ENCODE measurements around the gene MAP1LC3A.

Gene MAP1LC3A

DNA sequence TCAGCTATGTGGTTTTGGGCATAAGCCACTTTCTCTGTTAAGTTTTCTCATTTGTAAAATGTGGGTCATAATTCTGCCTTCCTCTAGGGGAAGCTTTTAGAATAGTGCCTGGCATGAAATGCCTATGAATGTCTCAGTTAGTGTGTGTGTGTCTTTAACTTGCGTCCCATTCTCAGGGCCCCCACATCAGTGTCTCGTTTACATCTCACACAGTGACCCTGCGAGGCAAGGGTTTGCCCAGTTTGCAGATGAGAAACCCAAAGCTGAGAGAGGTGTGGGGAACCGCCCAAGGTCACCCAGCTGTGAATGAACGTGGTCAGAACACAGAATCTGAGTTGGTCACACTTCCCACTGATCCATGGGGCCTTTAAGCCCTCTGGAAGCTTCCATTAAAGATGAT is 28.2 kb upstream of the MAP1LC3A start:
- DNase-seq: no peak

DNA sequence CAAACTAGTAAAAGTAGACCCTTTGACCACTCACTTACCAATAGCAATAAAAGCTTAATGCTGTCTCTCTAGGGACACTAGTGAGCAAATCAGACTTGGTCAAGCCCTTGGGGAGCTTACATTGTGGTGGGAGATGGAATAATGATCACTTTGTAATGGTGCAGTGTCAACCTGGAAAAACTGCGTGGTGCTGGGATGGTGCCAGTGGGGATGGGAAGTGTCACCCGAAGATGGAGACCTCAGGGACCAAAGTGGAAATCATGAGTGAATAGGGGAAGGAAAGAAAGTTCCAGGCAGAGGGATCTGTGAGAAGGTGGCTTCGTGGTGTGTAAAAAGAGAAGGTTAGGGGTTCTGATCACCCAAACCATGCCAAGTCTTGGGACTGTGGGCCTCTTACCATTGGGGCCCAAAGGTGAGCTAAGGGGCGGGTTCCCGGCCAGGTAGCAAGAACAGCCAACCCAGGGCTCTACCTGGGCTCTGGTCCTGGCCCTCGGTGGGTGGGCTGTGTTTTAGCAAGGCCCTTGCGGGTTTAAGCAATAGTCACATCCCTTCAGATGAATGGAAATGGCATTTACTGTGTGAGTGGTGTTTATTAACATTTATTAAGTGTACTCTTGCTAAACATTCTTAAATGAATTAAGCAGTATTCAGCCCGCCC is 26.8 kb upstream of the MAP1LC3A start:
- no peak for DNase-seq

DNA sequence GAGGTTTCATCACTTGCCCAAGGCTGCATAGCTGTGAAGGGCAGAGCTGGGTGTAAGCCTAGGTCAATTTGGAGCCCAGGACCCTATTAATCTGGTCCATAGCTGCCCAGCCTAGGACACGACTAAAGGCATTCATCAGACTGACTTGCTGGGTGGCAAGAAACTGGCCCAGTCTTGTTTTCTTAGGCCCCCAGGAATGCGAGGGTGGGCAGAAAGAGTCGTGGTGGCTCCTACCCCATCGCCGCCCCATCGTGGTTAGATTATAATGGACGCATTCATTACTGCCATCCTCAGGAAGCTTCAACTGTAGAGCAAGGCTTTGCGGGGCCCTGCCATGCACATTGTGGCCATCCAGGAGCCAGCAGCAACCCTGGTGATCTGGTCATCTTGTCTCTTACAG is 26.2 kb upstream of the MAP1LC3A start:
- no peak for DNase-seq

DNA sequence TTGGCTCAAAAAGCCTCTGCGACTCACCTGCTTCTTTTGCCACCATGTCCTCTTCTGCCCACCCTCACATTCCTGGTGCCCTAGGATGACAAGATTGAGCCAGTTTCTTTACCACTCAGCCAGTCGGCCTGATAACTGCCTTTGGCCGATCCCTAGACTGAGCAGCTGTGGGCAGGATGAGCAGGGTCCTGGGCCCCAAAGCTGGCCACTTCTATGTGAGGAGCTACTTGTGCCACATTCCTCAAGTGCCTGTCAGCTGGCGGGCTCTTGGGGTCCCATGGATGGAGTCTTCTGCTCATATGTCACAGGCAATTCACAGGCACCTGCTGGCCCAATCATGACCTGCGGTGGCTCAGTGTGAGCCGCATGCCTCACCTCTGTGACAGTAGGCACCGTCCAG is 25.8 kb upstream of the MAP1LC3A start:
- no peak for DNase-seq

DNA sequence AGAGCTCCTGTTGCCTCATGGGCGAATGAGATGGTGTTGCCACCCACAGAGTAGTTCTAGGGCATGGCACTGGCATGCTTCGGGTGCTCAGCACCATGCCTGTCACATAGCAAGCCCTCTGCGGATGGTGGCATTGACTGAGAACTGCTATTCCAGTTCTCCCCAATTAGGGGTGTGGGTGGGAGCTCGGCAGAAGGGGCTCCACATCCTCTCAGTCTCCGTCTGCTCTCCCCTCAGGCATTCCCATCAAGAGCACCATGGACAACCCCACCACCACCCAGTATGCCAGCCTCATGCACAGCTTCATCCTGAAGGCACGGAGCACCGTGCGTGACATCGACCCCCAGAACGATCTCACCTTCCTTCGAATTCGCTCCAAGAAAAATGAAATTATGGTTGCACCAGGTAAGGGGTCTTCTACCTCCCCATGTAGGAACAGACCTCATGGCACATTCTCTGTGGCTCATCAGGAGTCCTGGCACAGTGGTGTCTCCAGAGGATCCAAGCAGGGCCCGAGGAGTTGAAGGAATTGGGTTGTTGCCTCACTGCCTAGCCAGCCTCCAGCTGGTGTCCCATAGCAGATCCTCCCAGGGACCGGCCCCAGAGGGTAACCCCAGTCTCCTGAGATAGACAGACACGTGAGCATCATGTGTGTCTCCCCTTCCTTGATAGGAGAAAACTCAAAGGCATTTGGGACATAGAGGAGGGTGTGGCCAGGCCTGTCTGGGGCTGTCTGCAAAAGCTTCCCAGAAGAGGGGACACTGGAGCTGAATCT is 23.9 kb upstream of the MAP1LC3A start:
- DNase-seq: no peak

DNA sequence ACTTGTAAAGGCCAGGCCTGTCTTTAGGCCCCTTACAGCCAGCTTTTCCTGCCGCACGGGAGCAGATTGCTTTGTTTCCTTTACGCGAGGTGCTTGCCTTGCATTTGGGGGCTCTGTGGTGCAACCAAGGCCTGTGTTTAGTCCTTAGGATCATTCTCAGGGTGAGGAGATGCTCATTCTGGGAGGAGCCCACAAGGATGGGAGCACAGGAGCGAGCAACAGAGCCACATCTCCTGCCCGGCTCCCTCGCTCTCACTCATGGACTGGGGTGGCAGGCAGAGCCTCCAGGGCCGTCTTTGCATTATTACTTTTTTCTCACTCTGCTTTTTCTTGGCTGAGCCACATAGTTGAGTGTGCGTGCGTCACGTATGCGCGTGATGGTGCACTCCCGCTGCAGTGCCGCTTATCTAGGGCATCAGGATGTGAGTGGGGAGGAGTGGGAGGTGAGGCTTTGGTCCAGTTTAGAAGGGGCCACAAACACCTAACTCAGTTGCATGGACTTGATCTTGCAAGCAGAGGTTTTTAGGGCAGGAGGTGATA is 23.1 kb upstream of the MAP1LC3A start:
- no peak for DNase-seq

DNA sequence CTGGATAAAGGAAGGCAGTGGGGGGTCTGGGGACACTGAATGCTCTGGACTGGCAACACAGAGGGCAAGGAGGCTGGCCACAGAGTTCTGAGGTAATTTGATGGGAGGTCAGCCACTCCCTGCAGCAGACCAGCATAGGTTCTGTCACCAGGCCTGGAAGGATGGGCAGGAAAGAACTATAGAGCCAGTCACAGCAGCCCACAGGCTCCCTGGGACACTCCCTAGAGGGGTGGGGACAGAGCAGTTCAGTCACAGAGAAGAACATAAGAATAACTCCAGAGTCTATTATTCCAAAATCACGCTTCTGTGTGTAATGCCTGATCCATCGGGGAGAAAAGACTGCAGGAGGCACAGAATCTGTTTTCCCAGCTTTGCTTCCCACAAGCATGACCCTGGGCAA is 22.7 kb upstream of the MAP1LC3A start:
- DNase-seq: no peak

DNA sequence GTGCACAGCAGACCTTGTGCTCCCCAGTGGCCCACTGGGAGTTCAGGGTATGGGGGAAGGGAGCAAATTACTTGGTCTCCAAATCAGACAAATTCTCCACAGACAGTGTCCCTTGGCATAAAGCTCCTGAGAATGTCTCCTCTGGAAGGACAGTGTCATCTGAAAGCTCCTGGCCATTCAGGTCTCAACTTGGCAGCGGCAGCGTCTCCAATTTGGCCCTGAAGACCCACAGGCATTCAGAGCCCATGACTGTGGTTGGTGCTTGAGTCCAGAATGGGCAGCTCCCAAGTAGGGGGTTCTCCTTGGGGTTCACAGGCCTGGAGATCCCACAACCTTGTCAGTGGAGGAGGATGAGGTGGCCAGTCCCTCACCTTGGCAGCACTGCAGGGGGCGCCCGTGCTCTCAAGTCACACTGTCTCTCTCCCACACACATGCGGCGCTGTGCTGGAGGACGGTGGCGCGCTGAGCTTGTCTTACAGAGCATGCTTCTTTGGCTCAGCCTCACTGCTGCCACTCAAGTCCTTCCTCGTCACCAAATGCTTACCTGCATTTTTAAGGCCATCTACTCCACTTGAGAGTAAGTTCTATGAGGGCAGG is 21.6 kb upstream of the MAP1LC3A start:
- DNase-seq: peak; percentile 39 to 41

DNA sequence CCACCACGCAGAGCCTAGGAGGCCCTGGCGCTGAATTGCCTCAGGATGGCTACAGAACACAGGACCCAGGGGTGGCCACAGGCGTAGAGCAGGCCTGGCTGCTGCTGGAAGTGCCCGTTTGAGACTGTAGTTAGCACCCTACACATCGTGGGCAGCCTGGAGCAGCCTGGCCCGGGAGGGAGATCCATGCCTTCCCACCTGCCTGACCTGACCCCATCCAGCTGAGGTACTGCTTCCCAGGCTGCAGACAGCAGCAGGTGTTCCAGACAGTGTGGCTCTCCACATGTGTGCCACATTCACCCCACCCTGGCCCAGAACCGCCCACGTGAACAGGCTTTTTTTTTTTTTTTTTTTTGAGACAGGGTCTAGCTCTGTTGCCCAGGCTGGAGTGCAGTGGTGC is 20.9 kb upstream of the MAP1LC3A start:
- DNase-seq: no peak

DNA sequence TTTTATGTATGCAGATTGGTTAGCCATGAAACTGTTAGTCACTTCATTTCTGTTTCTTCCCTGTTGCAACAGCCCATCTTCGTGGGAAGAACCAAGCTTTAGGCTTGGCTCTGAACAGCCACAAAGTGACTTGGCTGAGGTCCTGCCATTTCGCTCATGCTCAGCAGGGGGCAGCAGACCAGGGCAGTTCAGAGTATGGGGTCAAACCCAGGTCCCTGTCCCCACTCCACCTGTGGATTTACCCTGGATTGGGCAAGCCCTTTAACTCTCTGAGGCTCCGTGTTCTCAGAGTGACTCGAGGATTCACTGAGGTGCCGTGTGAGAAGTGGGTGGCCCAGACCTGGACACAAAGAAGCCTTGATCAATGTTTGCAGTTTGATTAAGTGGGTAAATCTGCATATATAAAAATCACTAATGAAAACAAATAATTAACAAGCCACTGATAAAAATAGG is 19.8 kb upstream of the MAP1LC3A start:
- peak; percentile 56 to 58 for DNase-seq

DNA sequence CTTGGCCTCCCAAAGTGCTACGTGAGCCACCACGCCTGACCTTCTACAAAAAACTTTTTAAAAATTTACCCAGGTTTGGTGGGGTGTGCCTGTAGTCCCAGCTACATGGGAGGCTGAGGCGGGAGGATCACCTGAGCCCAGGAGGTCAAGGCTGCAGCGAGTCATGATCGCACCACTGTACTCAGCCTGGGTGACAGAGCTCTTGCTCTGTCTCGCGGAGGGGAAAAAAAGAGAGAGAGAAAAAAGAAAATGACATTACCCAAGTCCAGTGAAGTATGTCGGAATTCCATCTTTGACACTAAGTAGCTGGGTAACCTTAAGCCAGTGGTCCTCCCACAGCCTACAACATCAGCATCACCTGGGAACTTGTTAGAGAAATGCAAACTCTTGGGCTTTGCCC is 18.8 kb upstream of the MAP1LC3A start:
- DNase-seq: no peak

DNA sequence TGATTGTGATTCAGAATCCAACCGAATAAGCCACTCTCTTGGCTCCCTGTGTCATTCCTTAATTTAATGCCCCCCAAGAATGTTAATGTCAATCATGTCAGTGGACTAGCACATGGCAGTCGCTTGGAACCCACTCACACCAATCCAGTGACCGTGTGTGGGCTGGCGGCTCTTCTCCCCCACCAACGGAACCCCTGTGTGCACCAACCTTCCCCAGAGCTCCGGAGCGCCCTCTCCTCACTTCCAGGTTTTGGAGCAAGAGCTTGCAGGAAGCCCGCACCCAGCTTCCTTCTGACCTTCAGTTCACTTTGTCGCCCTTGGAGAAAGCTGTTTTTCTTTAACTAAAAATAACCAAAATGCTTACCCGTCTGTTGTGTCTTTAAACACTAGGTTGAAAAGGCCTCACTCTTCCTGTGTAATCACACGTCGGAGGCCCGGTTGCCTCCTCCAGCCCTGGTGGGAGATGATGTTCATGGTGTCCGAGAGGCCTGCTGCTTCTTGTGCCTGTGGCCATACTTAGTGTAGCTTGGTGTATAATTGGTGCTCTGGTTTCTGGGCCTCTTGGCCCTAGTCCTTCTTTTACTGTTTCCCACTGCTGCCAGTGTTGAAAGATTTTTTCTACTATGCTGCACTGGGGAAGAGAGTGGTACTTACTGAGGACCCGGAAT is 17.8 kb upstream of the MAP1LC3A start:
- DNase-seq: no peak

DNA sequence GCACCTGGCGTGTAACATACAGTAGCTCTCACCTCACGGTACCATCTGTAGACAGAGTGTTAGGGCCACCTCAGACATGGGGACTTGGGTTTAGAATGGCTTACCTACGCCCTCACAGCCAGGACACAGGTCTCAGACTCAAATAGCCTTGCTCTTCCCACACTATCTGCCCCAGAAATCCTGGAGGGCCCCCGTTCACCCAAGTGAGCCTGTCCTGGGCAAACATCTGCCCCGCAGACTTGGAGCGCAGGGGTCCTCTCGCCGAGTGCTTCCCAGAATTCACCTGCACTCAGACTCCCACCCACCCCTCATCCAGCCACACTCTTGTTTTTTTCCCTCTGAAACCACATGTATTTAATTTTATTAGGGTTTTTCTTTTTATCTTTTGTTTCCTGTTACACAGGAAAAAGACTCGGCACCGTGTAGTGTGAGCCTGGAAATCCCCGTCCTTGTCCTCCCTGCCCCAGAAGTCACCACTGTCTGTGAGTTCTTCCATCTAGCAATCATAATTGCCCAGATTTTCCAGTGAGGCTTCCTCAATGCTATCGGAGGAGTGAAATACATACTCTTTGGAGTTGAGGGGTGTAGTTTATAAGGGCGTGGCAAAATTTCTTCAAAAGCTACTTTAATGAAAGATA is 17.1 kb upstream of the MAP1LC3A start:
- no peak for DNase-seq

DNA sequence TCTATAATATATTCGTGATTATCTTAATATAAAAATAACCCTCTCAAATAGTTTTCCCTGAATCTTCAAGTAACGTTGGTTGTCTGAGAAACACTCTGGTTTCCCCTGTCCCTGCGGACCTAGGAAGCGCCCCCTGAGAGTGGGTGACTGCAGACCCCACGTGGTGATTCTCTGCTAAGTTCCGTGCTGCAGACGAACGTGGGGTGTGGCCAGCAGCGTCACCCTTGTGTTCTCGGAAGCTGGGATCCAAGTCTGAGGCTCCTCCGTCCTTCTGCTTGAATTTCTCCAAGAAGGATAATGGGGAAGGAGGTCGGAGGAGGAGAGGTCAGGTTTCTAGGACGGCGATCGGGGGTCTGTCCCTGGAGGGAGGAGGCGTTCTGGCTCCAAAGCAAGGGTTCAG is 16.6 kb upstream of the MAP1LC3A start:
- no peak for DNase-seq

DNA sequence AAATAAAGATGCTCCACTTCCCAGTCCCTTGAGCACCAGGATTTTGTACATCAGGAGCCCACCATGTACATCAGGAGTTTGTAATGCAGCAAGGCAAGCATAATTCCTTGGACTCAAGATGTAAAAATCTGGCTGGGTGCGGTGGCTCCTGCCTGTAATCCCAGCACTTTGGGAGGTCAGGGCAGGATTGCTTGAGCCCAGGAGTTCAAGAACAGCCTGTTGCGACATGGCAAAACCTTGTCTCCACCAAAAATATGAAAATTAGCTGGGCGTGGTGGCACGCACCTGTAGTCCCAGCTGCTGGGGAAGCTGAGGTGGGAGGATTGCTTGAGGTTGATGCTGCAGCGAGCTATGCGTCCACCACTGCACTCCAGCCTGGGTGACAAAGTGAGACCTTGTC is 16.1 kb upstream of the MAP1LC3A start:
- DNase-seq: no peak

DNA sequence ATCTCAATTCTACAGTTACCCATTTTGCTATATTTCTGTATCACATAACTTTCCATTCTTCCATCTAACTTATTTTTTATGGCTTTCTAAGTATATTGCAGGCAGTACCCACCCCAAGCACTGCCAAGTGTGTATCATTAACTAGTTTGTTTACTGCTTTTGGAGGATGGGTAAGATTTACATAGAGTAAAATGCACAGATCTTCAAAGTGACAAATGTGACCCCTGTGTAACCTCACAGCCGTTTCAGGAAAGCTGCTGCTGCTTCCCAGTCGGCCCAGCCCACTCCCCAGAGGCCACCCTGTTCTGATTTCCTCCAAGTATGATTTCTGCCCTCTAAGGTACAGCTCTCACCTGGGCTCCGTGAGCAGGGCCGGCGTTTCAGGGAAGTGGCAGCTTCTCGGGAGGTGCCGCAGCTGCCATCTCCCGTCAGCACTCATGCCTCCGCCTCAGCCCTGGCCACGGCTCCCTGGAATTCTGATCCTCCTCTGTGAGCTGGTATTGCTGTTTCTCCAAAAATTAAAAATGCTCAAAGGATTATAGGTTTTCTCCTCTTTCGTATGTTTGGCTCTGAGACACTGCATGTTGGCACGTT is 15.0 kb upstream of the MAP1LC3A start:
- no peak for DNase-seq

DNA sequence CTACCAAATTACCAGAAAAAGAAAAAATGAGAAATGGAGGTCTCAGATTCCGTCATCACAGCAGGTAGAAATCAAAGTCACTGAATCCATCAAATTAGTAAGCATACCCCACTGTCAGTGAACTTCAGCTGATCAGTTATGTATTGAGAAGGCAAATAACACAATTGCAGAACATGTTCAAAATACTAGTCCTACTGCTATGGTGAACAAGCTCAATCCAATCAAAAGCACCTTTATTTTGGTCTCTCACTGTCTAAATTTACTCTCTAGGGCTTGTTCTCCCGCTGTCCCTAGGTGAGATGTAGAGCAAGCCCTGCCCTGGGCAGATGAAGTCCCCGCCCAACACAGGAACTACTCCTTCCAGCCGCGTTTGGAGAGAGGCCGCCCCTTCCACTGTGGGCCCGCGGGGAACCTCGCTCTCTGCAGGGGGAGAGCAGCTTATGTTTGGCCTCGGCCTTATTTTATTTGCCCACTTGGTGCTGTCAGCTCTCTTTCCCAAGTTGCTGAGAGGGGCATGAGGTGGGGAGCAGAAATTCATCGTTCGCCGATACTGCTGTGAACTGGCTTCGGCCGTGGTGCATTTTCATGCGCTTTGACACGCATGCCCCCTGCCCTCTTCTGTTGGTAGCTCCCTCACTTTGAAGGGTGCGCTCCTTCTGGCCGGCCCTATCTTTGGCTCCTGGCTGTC is 14.3 kb upstream of the MAP1LC3A start:
- DNase-seq: no peak

DNA sequence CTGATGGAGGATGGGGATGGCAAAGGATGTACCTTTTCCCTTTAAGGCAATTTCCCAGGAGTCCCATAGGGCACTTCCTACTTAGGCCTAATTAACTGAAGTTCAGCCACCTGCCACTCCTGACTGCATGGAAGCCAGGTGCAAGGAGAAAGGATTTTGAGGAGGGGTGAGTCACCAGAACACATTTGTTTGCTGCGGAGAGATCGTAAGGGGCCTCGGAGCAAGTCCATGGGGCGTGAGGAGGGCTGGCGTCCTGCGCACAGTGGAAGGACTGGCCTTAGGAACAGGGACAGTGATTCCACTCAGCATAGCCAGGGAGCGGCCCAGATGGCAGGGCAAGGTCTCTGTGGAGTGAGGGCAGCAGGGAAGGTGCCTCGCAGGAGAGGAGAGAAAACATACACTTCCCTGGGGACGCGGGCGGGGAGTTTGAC is 11.8 kb upstream of the MAP1LC3A start:
- DNase-seq: no peak

DNA sequence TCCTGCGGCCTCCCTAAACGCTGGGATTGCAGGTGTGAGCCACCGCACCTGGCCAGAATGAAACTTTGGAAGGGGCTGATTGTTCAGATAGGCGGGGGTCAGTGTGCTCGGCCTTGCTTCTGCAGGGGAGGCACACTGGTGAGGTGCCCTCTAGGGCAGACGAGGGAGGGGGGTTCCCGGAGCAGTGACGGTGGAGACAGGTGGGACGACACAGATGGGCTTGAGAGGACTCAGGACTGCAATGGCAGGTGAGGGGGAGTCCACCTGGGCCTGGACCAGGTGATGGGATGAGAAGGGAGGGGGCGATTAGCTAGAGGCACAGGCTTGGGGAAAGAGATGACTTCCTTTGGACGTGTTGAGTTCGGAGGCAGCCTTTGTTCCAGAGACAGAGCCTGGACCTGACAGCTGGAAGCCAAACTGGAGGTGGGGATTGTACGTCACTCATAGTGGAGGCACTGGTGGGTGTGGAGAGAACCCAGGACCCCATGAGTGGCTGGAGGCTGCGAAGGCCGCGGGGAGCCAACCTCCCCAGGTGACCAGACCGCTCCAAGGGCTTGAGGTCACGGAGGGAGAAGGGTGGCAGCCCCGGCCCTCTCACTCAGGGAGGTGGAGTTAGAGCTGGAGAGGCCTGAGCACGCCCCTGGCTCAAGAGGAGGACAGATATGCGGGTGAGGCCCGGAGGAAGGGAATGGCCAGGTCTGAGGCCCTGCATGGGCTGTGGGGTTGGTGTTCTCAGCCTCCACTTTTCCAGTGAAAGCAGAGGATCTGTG is 10.5 kb upstream of the MAP1LC3A start:
- no peak for DNase-seq

DNA sequence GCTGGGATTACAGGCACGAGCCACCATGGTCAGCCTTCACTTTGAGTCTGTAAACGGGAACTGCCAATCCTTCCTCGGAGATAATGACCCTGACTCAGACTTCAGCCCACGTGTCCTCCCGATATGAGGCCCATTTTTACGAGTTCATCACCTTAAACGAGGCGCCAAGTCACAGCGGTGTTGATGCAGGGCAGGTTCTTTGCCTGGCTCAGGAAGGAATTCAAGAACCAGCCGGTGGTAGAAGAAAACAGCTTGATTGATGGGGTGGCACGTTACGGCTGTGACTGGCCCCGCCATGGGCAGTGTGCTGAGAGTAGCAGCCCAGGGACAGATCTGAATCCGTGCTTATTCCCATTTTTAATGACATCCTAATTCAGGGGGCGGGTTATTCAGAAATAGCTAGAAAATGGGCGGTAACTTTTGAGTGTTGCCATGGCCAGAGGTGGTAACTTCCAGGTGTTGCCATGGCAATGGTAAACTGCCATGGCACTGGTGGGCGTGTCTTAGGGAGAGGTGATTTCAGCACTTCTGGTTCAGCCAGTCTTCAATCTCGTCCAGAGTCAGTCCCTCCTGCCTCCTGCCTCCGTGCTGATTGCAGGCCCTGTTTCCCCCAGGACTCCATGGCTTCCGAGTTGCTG is 9.1 kb upstream of the MAP1LC3A start:
- no peak for DNase-seq

DNA sequence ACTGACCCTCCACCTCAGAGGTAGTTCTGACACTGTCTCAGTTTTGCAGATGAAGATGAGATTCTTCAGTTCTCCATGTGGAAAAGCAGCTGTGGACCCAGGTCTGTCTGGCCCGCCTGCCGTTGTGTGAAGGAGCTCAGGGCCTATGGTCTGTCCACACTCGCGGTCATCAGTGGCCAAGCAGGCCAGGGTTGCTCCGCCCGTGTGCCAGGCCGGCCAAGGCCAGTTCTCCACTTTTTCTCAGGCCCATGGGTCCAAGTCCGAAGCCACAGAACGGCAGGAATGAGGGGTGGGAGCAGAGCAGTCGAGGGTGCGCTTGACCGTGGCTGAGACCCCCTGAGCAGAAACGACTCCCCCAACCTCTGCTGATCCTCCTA is 8.6 kb upstream of the MAP1LC3A start:
- DNase-seq: no peak
